IPS-NIHi7 (cell line): Measurements from ENCODE around the gene SPOCK2.

Source experiments
- DNase-seq: peaks from one replicate; pipeline ENCODE4 v3.0.0; 2012; ENCODE audit warnings: mixed read lengths; ENCODE audit errors: extremely low spot score

The SPOCK2 gene

GRCh38 chr10:72058347-72058898 is 29.9 kb downstream of the SPOCK2 start:
- no peak for DNase-seq

- no peak for DNase-seq
Observed at GRCh38 chr10:72056932-72057751, 31.2 kb downstream of the SPOCK2 start.

GRCh38 chr10:72056113-72056512 is 32.2 kb downstream of the SPOCK2 start:
- DNase-seq = no peak

GRCh38 chr10:72053690-72054089 is 34.7 kb downstream of the SPOCK2 start:
- DNase-seq = no peak

GRCh38 chr10:72050873-72051272 is 37.5 kb downstream of the SPOCK2 start:
- no peak for DNase-seq

- DNase-seq = peak; percentile 65
Observed at GRCh38 chr10:72049969-72050781, 38.2 kb downstream of the SPOCK2 start.

GRCh38 chr10:72049472-72049871 is 38.9 kb downstream of the SPOCK2 start:
- DNase-seq = no peak

- peak; percentile 94 for DNase-seq
Observed at GRCh38 chr10:72048450-72049124, 39.8 kb downstream of the SPOCK2 start.

GRCh38 chr10:72045586-72045985 is 42.8 kb downstream of the SPOCK2 start:
- no peak for DNase-seq

GRCh38 chr10:72044417-72045041 is 43.8 kb downstream of the SPOCK2 start:
- no peak for DNase-seq

- DNase-seq = no peak
Observed at GRCh38 chr10:72043016-72043834, 45.1 kb downstream of the SPOCK2 start.

- DNase-seq = no peak
Observed at GRCh38 chr10:72041491-72041890, 46.9 kb downstream of the SPOCK2 start.

GRCh38 chr10:72039377-72039776 is 49.0 kb downstream of the SPOCK2 start:
- DNase-seq = no peak

GRCh38 chr10:72038458-72039001 is 49.8 kb downstream of the SPOCK2 start:
- no peak for DNase-seq

- DNase-seq = no peak
Observed at GRCh38 chr10:72037811-72038210, 50.5 kb downstream of the SPOCK2 start.

- no peak for DNase-seq
Observed at GRCh38 chr10:72037266-72037665, 51.1 kb downstream of the SPOCK2 start.

GRCh38 chr10:72035252-72035887 is 53.0 kb downstream of the SPOCK2 start:
- DNase-seq = no peak

GRCh38 chr10:72034761-72035160 is 53.6 kb downstream of the SPOCK2 start:
- DNase-seq = no peak

- no peak for DNase-seq
Observed at GRCh38 chr10:72034040-72034499, 54.3 kb downstream of the SPOCK2 start.
